ENCODE data around the gene PLCH1.

Gene PLCH1

DNA sequence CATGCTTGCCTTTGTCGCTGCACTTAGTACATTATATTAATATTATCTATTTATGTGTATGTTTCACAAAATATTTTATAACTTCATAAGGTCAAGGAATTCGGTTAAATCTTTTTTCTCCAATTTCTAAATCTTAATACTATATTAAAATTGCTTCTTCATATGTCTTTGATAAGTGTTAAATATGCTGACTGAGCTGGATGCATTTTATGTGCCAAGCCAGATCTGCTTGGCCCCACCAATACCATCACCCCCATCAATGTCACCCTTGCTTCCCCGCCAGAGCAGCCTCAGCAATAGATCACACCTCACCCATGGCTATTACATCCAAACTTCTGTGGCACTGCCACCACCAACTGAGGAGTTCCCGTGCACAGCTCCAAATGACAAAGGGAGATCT, 287.3 kb downstream of the PLCH1 start:
- no peak for DNase-seq (ENCODE audit: low read depth)

DNA sequence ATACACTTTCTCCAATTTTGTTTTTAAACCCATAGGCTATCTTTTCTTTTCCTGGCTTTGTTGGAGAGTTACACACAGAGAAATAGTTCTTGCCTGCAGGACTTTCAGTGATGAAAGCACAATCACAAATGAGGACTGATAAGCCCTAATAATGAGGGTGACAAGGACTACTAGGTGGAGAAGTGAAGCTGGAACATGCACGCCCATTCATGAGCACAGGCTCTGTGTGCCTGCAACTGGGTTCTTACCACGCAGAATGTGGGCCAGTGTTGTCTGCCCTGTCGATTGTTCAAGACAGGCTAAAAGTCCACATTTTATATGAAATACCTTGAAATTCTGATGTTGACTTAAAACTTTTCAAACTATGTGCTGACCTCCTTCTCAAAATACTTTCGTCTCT, 289.1 kb downstream of the PLCH1 start:
- no peak for DNase-seq (ENCODE audit: low read depth)

DNA sequence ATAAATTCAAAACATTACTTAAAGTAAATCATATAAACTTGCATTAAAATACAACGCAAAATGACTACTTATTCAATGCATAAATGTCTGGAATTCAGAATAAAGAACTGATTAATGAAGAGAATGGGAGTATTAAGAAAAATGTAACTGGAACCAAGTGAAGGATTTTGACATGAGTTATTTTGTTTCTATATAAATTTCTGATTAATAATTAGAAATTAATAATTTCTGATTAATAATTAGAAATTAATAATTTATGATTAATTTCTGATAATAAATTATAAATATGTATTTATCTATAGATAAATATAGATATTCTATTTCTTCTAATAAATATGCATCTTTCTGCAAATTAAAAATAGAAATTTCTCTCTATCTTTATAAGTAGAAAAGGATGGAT, 291.4 kb downstream of the PLCH1 start:
- no peak for DNase-seq (ENCODE audit: low read depth)

DNA sequence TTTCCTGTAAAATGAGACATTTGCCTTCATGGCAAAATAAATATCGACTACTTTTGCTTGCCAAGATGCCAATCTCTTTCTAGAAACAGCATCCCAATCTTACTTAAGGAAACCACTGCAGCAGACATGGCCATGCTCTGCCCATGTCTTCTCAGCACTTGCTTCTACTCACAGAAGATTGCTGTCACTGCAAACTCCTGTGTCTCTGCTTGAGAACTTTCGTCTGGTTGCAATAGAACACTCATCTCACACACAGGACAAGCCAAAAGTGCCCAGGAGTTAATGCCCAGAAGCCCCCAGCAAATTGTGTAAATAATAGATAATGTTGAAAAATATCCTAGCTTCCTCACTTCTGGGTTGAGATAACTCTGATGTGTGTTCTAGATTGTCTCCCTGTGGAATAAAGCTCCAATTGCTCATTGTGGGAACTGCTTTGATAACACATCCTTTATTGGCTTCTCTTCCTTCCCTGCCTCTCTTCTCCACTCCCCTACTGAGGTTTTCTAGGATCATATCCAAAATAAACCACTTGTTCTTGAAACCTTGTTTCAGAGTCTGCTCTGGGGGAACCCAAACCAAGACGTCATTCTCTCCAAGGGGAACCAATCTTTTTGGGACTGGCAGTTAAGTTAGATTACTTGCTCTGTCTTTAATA, 295.1 kb downstream of the PLCH1 start:
- no peak for DNase-seq (ENCODE audit: low read depth)

- no peak for DNase-seq (ENCODE audit: low read depth)
These were observed 296.3 kb downstream of the PLCH1 start for GRCh38 chr3:155448531-155448930.

DNA sequence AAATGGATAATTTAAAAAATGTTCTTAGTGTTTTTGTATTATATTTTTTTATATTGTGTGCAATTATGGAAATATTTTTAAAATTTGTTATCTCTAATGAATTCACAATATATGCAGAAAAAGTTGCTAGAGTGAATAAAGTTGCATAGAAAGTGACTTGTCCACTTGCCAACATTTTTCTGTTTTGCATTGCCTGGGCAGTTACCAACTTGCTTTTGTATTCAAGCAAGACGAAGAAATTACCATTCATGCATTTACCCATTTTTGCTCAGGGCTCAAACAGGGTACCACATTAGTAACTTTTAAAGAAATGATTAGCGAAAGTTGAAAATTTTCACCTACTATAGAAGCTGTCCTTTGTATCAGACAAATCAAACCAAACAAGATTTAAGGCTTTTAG, 298.5 kb downstream of the PLCH1 start:
- DNase-seq (ENCODE audit: low read depth) = no peak

DNA sequence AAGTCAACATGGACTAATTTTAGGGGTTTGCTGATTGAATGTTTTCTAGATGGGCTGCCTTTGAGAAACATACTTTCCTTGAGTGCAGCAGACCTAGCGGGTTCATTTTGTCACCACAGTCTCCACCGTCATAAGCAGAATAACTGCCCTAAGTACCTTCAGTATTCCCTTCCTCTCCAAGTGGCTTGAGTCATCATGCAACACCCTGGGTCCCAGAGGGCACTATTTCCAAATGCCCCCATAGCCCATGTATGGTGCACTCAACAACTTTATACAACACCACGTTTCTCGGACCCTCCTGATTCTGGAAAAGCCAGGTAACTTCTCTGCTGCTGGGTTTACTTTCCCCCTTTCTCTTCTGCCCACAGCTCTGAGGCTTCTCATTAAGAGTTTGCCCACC, 300.1 kb downstream of the PLCH1 start:
- no peak for DNase-seq (ENCODE audit: low read depth)

DNA sequence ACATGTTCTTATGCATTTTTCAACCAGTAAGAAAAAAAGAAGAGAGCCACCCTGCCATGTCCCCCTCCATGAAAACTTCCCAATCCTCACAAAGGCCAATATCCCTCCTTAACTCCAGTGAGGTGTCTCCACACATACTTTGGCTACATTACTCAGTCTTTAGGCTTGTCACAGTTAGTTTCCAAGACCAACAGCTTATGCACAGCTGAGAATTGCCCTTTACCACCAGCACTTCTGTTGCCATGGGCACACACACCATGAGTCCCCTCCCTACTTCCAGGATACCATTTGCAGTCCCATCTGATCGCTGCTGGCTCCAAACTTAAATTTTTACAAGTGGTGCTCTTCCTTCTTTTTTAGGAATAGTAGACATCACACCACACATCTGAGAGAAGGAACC, 301.1 kb downstream of the PLCH1 start:
- no peak for DNase-seq (ENCODE audit: low read depth)

- DNase-seq (ENCODE audit: low read depth) = no peak
These were observed 302.8 kb downstream of the PLCH1 start for GRCh38 chr3:155442072-155442471.

DNA sequence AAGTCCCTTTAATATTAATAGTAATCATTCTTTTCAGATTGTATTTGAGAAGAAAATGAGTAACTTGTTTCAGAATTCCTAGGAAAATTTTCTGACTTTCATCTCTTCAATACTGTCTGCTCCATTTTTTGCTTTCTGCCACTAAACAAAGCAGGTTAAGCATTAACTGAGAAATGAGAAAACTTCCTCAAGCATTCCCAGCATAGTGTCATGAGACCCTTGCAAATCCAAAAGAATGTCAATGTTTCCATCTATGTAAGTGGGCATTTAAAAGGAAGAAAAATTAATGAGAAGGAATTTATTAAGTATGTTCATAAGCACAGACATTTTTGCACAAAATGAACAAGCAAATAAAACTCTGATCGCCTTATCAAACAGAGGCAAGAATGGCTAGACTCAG, 303.4 kb downstream of the PLCH1 start:
- DNase-seq (ENCODE audit: low read depth) = no peak

GRCh38 chr3:155441026-155441425, 303.8 kb downstream of the PLCH1 start:
- DNase-seq (ENCODE audit: low read depth) = no peak

DNA sequence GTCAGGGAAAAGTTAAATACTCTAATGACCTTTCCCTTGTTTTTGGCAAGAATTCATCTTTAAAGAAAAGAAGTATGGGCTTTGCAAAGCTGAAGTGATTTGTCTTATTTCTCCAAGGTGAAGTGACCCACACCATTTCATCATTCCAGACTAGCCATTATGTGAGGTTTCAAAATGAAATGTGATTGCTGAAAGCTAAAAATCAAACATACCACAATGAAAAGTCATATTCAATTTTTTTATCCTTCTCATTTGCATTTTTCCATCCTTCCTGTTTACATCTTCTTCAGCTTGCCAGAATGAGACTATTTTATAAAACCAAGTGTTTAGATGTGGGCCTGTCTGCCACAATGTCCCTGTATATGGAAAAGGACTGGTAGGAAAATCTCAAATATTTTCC, 309.1 kb downstream of the PLCH1 start:
- no peak for DNase-seq (ENCODE audit: low read depth)

DNA sequence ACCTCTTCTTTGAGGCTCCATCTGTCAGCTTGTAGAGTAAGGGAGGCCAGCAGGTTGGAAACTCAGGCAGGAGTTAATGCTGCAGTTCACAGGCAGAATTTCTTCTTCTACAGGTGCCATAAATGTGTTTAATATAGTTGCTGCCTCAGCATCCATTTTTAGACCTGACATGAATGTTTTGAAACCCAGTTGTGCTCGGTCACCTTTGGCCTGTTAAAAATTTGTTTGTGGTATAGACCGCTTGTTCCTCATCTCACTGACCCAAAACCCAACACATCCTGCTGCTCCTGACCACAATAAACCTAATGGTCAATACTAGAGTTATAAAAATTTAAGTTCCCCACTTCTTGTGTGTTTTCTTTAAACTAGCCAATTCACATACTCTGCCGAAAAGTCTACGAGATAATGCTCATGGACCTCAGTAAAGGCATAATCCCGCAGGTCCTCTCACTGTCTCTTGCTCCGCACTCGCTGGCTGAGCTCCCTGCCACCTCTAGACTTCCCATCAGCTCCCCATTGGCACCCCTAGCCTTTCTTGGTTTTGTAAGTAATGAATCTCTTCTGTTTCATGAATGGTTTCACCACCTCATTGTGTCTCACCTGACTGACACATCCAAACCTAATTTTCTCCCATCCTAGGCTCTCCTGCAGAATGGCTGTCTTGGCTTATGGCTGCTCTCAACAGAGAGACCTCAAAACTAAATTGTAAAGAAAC, 312.9 kb downstream of the PLCH1 start:
- DNase-seq (ENCODE audit: low read depth) = no peak

GRCh38 chr3:155428563-155428962, 316.3 kb downstream of the PLCH1 start:
- no peak for DNase-seq (ENCODE audit: low read depth)

DNA sequence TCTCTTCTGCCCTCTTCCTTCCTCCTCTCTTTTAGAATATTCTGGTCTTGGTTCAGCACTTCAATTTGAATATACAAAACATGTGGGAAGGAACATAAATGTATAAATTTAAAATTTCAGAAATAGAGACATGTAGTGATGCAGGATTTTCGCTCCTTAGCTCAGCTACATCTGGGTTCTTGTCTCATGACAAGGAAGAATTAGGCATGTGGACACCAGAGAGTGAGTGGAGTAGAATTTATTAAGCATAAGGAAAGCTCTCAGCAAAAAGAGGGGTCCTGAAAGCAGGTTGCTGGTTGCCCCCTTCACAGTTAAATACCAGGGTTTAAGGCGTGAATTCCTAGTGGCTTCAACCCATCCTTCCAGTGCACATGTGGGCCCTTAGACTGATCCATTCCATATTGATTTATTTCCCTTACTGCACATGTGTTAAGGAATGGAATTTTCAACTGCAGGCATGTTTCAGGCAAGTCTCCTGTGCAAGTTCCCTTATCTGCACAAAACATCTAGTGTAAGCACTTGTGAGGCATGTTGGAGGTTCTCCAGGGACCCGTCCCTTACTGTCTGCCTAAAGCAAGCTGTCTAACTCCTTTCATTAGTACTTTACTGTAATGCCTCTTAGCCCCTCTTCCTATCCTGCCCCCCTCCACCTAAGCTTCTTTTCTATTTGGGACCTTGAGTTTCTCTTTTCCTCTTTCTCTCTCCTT, 318.2 kb downstream of the PLCH1 start:
- DNase-seq (ENCODE audit: low read depth) = no peak

DNA sequence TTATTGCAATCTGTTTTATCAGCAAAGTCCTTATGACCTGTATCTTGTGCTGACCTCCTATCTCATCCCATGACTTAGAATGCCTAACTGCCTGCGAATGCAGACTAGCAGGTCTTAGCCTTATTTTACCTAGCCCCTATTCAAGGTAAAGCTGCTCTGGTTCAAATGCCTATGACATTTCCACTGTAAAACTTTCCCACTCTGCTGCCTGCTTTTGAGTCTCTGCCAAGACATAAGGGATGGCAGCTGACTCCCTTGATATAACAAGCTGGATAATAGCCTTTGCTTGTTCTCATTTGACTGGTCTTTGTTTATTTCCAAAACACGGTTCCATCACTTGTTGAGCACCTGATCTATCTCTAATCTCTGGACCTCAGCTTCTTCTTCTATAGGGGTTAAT, 319.5 kb downstream of the PLCH1 start:
- no peak for DNase-seq (ENCODE audit: low read depth)

DNA sequence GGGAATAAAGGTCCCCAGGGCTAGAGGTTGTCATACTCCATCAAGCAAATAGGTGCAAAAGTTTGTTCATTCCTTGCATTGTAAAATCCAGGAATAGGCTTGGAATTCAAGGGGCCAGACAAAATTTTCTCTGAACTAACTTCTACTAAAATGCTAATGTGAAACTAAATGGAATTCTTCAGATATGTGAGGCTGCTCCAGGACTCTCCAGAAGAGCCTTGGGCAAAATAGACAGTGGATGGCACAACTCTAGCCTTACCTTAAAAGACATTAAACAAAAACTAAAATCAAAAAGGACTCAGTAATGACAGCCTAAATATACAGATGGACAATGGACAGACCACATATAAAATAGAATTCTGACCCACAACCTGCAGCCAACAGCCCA, 320.6 kb downstream of the PLCH1 start:
- DNase-seq (ENCODE audit: low read depth) = no peak

DNA sequence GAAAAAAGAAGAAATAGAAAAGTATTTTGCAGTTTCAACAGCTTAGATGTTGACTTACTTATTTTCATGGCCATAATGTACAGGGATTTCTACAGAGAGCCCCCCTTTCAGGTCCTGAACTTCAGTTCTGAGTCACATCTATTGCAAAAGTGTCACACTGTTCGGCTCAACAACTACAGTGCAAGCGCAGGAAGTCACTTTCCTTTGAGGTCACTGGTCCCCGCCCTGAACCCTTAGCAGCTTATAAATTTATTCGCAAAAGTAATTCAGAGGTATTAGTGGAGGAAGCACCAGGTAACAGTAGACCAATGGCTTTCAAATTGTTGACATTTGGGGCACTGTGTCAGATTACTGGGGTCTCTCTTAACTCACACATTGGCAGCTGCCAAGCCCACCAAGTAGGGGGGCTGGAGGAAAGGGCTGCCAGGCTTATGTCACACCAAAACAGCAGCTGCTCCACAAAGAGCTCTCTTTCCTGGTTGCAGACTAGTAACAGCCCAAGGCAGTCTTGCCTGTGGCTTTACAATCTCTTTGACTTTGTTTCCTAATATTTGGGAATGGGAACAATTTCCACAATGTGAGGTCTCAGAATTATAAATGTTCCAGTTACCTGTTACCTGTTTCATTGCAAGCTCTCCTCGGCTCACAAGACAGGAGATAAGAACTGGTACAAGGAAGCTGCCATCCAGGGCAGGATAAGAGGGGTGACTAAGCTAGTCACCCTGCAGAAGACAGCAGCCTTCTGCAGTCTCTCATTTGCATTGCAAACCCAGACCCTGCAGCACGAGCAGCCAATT, 321.1 kb downstream of the PLCH1 start:
- DNase-seq (ENCODE audit: low read depth) = no peak

DNA sequence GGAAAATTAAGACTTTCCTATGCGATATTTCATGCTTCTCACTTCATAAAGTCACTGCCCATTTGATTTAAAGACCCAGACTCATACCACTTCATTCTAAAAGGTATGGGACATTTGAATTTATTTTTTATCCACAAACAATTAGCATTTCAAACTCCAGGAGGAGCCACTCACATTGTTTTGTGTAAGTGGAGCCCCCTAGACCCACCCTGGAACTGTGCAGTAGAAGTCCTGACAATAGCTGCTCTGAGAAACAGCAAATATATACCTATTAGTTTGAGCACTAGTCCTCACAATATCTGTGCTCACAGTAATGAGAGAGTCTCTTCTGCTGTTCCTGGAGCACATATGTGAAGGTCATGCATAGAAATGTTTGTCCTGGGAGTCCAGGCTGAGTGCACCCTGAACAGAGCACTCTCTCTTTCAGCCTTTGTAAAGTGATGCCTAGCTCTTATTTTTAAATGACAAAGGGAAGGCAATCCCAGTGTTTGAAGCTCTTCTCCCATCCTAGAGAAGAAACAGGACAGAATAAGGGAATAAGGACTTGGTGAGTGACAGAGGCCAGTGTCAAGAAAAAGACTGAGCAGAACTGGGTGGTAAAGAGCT, 323.9 kb downstream of the PLCH1 start:
- no peak for DNase-seq (ENCODE audit: low read depth)

GRCh38 chr3:155420406-155420805, 324.5 kb downstream of the PLCH1 start:
- no peak for DNase-seq (ENCODE audit: low read depth)

- no peak for DNase-seq (ENCODE audit: low read depth)
These were observed 326.5 kb downstream of the PLCH1 start for GRCh38 chr3:155418407-155418806.

DNA sequence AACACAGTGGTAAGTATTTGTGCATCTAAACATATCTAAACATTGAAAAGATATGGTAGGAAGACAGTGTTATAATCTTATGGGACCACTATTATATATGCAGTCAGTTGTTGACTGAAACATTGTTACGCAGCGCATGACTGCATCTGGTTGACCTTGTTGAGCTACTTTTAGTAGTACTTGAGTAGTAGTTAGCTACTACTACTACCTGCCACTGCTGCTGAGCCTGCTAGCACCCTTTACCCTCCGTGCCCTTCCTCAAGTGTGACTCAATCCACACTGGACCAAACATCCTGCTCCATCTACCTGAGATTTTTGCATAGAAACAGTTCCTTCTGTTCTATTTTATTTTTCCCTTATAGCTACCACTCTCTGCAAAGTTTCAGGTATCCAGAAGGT, 327.8 kb downstream of the PLCH1 start:
- no peak for DNase-seq (ENCODE audit: low read depth)

All from activated T-helper 1 cell treated with Interleukin-2 at 50 U/mL for 16 hours (primary cell).